M059J (cell line): ENCODE measurements around the gene WWC1. TPM values are rescaled to one million over a fixed set of nuclear protein-coding genes. Genes with fewer than 3 reads are reported as not detected.

ENCODE experiments used
- DNase-seq: peaks from one replicate; pipeline ENCODE4 v3.0.0-alpha.2; 2012; ENCODE audit warnings: low read depth
- total RNA-seq: library from RNA; depleted of rRNA; stranded (reverse); fragments of >200 nt; shearing (Covaris generic); gene quantifications from 2 replicates; pipeline ENCODE4 v1.2.3, GENCODE V29; 2014

Gene WWC1
- total RNA-seq, 1 experiment from 2014 or later, result 9.7 TPM

- no peak for DNase-seq
Observed at GRCh38 chr5:168438349-168438748, 146.9 kb downstream of the WWC1 start.

GRCh38 chr5:168443533-168443932 is 152.1 kb downstream of the WWC1 start:
- DNase-seq, result no peak

- peak; percentile 8 for DNase-seq
Observed at GRCh38 chr5:168443950-168444700, 152.7 kb downstream of the WWC1 start.

DNA sequence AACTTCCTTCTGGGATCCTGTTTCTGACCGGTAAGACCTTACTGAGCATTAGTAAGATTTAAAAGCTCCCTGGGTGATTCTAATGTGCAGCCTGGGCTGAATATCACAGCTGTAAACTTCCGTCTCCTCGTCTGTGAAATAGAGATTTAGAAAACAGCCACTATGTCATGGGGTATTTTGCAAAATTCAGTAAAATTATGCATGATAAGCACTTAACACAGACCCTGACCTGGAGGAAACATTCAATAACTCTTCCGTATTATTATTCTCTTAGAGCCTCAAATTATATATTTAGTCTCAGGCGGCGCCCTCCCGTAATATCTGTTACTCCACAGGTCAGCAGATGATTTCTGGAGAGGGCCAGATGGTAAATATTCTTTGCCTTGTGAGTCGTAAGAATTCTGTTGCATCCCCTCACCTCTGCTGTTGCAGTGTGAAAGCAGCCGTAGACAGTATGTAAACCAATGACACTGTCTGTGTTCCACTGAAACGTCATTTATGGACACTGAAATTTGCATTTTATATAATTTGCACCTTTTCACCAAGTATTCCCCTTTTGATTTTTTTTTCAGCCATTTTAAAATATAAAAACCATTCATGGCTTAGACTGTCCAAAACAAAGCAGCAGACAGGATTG is 155.7 kb downstream of the WWC1 start:
- DNase-seq, result no peak

DNA sequence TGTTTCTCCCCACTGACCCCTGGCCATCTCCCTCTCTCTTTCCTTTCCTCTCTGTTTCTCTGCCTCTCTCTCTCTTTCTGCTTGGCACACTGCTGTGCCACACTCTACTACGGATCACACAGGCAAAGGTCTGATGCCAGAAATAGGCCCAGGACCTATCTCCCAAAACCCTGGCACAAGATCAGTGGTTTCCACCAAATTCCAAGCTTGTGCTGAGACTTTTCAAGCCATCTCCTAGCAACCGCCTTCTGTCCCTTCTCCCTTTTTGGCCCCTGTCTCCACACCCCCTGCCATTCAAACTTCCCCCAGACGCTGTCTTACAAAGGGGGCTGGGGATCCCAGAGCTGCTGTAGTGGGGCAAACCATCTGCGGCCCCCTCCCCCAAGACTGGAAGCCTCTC is 156.4 kb downstream of the WWC1 start:
- no peak for DNase-seq

- no peak for DNase-seq
Observed at GRCh38 chr5:168449166-168449565, 157.7 kb downstream of the WWC1 start.

DNA sequence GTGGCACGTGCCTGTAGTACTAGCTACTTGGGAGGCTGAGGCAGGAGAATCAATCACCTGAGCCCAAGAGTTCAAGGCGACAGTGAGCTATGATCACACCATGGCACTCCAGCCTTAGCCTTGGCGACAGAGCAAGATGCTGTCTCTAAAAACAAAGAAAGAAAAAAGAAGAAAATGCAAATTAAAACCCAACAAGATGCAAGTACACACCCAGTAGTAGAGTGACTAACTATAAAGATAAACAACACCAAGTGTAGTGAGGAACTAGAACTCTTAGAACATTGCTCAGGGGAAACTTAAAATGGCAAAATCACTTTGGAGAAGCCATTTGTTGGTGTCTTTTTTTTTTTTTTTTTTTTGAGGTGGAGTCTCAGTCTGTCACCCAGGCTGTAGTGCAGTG is 160.1 kb downstream of the WWC1 start:
- no peak for DNase-seq

DNA sequence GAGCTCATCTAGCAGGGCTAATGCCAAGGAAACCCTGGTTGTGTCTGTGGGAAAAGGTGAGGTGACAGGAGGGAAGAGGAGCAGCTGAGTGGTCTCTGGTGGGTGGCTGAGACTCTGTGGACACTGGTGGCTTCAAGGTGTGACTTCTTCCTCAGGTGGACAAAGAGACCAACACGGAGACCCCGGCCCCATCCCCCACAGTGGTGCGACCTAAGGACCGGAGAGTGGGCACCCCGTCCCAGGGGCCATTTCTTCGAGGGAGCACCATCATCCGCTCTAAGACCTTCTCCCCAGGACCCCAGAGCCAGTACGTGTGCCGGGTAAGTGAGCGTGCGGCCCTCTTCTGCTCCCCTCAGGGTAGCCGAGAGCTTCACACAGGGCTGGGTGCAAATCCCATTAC is 163.8 kb downstream of the WWC1 start:
- no peak for DNase-seq

- no peak for DNase-seq
Observed at GRCh38 chr5:168457542-168457941, 166.1 kb downstream of the WWC1 start.

- no peak for DNase-seq
Observed at GRCh38 chr5:168460606-168461005, 169.2 kb downstream of the WWC1 start.

- no peak for DNase-seq
Observed at GRCh38 chr5:168463081-168463480, 171.6 kb downstream of the WWC1 start.

DNA sequence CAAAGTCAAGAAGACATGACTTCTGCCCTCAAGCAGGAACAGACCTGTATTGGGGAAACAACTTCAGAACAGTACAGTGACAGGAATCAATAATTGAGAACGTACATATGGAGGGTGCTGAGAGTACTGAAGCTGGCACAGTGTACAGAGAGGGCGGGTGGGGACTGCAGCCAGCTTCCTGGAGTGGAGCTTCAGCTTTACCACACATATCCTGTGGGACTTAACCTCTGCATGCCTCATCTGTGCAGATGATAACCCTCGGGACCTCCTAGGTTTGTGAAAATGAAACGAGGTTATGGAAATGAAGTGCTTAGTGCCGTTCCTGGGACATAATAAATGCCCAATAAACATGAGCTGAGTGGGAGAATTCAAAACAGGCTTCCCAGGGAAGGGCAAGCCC is 172.8 kb downstream of the WWC1 start:
- no peak for DNase-seq

GRCh38 chr5:168464641-168465040 is 173.2 kb downstream of the WWC1 start:
- no peak for DNase-seq

DNA sequence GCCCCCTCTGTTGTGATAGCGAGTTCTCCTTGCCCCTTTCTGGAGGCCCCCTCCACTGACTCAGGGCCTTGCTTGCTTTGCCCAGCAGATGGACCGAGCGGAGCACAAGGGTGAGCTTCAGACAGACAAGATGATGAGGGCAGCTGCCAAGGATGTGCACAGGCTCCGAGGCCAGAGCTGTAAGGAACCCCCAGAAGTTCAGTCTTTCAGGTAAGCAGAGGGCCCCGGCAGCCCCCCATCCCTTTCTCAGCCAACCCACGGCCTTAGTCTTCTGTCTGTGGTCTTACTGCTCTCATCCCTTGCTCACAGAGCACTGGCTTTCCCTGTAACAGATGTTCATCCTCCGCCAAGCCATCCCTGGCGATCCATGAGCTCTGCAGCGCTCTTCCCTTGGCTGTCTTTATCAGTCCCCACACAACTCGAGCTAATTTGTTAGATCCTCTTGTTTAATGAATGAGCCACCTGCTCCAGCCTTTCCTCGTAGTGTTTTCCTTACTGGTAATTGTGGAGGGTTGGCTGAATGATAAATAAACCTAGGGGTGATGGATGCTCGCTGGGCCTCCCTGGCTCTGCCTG is 176.4 kb downstream of the WWC1 start:
- DNase-seq, result no peak

- peak; percentile 55 for DNase-seq
Observed at GRCh38 chr5:168468836-168469235, 177.4 kb downstream of the WWC1 start.

DNA sequence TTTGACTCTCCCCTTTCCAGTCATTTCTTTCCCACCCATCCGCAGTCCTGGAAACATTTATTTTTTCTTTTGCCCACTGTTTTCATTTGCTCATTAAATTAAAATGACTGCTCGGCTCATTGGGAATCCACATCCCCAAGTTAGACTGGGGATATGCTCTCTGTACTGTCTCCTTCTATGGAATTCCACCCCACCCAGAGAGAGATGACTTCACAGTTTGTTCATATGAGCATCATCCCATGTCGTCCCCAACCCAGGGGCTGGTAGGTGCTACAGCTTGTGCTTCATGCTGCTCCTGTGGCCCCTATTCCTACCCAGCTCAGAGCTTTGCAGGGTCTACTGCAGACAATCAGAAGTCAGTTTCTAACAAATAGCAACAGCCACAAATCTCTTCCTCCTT is 178.4 kb downstream of the WWC1 start:
- no peak for DNase-seq

GRCh38 chr5:168471785-168472184 is 180.3 kb downstream of the WWC1 start:
- peak; percentile 50 for DNase-seq

DNA sequence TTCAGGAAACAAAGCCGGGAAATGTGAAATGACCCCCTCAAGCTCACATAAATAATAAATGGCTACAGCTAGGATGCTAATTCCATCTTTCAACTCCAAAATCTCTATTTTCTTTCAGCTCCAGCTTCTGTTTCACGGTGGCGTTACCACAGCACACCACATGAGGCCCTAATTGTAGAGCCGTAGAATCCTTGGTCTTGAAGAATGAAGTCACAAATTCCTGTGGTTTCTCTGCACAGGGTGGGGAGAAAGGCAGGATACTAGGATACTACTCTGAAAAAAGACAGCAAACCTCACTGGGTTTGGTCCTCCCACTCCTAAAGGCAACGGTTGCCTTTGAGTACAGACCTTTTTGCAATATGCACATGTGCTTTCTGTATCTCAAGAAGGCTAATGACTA is 180.9 kb downstream of the WWC1 start:
- peak; percentile 92 for DNase-seq

DNA sequence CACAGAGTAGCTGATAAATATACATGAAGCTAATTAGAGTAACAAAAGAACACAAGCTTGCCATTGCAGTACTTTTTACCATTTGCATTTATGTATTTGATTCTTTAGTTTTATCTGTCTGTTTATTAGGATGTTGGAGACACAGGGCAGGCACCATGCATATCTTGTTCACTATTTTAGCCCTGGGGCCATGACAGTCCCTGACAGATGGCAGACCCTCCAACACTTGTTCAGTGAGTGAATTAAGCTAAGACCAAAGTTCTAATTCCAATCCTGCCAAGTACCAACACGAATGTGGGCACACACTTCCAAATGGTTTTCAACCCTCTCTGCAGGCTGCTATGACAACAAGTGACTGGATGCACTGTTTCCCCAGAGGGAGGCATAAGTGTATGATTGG is 182.9 kb downstream of the WWC1 start:
- DNase-seq, result no peak

DNA sequence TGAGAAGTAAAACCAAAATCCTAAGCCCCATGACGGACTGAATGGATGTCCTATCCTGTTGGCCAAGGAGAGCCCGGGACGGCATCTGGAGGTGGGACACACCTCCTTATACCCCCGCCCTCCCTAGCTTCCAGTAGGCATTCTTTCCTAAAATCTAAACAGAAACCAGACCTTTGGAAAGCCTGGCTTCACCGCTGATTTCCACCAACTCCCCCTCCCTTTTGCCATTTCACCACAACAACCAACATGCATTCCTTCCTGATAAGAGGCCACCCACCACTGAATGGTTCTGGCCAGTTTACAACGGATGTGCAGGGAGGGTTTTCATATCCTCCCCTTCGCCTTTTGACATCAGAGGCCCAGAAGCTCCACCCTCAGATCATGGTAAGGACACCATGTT is 185.6 kb downstream of the WWC1 start:
- peak; percentile 70 for DNase-seq

- DNase-seq, result no peak
Observed at GRCh38 chr5:168479166-168479565, 187.7 kb downstream of the WWC1 start.

DNA sequence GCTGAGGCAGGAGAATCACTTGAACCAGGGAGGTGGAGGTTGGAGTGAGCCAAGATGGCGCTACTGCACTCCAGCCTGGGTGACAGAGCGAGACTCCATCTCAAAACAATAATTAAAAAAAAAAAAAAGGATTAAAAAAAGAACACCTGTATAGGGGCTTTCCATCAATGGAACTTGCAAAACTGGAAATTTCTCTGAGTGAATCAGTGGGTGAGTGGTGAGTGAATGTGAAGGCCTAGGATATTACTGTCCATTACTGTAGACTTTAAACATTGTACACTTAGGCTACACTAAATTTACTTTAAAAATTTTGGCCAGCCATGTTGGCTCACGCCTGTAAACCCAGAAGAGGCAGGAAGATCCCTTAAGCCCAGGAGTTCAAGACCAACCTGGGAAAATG is 189.2 kb downstream of the WWC1 start:
- DNase-seq, result no peak

DNA sequence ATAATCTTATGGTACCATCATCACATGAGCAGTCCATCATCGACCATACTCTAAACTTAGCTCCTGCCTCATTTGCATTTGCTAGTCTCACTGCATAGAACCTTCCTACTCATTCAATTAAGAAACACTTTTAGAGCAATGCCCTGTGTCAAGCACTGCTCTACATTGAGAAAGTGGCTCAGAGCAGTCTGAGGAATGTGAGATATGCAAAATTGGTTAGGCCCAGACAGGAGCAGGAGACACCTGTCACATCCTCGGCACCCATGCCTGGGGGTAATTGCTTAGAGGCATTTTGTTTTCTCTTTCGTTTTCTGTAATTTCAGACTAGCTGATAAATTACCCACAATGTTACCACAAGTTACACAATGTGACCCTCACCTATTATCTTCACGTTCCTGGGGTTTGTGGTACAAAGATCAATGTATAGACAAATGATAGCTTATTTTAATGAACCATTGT is 189.9 kb downstream of the WWC1 start:
- DNase-seq, result peak; percentile 23
